GM23248 (cell line): ENCODE data around the gene ARHGEF4. TPM values are rescaled to one million over a fixed set of nuclear protein-coding genes. Genes with fewer than 3 reads are reported as not detected.
A peak's percentile ranks its signal among the peaks of the same experiment; 100 is the strongest.

Source experiments
- DNase-seq: peaks from one replicate; pipeline ENCODE4 v3.0.0-alpha.2; 2015
- H2AFZ ChIP-seq: fragments of 200-600 bp; sonication (generic); 2 replicates; pipeline ENCODE4 v1.6.1; 2016; ENCODE audit warnings: antibody characterized with exemption
- H3F3A ChIP-seq: fragments of 200-600 bp; sonication (generic); 2 replicates; pipeline ENCODE4 v1.6.1; 2016; ENCODE audit warnings: mild to moderate bottlenecking, antibody characterized with exemption, mixed run types; ENCODE audit not compliant: insufficient read depth
- H3K27ac ChIP-seq: fragments of 200-600 bp; sonication (generic); 2 replicates; pipeline ENCODE4 v1.5.1; 2016; ENCODE audit warnings: mild to moderate bottlenecking
- H3K27me3 ChIP-seq: fragments of 200-600 bp; sonication (generic); replicated peaks from 2 replicates; pipeline ENCODE4 v1.6.1; 2016; ENCODE audit warnings: mild to moderate bottlenecking; ENCODE audit not compliant: insufficient read depth
- H3K36me3 ChIP-seq: fragments of 200-600 bp; sonication (generic); 2 replicates; pipeline ENCODE4 v1.6.1; 2016; ENCODE audit warnings: low read depth, mild to moderate bottlenecking
- H3K4me1 ChIP-seq: fragments of 200-600 bp; sonication (generic); 2 replicates; pipeline ENCODE4 v1.6.1; 2016; ENCODE audit warnings: mild to moderate bottlenecking; ENCODE audit not compliant: insufficient read depth
- H3K4me2 ChIP-seq: fragments of 200-600 bp; sonication (generic); one replicate; pipeline ENCODE4 v1.6.1; 2016; ENCODE audit warnings: mild to moderate bottlenecking; ENCODE audit not compliant: unreplicated experiment
- H3K4me3 ChIP-seq: fragments of 200-600 bp; sonication (generic); 2 replicates; pipeline ENCODE4 v1.5.1; 2016; ENCODE audit warnings: mild to moderate bottlenecking
- H3K79me2 ChIP-seq: fragments of 200-600 bp; sonication (generic); 2 replicates; pipeline ENCODE4 v1.6.1; 2016; ENCODE audit warnings: mild to moderate bottlenecking; ENCODE audit not compliant: insufficient read depth
- H3K9ac ChIP-seq: fragments of 200-600 bp; sonication (generic); 2 replicates; pipeline ENCODE4 v1.6.1; 2016; ENCODE audit warnings: mild to moderate bottlenecking
- H3K9me2 ChIP-seq: fragments of 200-600 bp; sonication (generic); 2 replicates; pipeline ENCODE4 v1.6.1; 2016; ENCODE audit warnings: mixed run types, mild to moderate bottlenecking, moderate library complexity; ENCODE audit not compliant: insufficient read depth
- H3K9me3 ChIP-seq: fragments of 200-600 bp; sonication (generic); one replicate; pipeline ENCODE4 v1.6.1; 2017; ENCODE audit warnings: low read depth
- H4K20me1 ChIP-seq: fragments of 200-600 bp; sonication (generic); 2 replicates; pipeline ENCODE4 v1.6.0; 2016; ENCODE audit not compliant: insufficient read depth
- EZH2 ChIP-seq: fragments of 200-600 bp; sonication (generic); IDR thresholded peaks from 2 replicates; pipeline ENCODE4 v1.6.1; 2018; ENCODE audit warnings: antibody characterized with exemption, mild to moderate bottlenecking; ENCODE audit not compliant: insufficient read depth, poor library complexity, severe bottlenecking
- EZH2phosphoT487 ChIP-seq: fragments of 200-600 bp; sonication (generic); IDR thresholded peaks from 2 replicates; pipeline ENCODE4 v1.6.1; 2018; ENCODE audit warnings: antibody characterized with exemption, moderate library complexity, mild to moderate bottlenecking, low read depth; ENCODE audit not compliant: insufficient read depth
- WGBS, 2 experiments: methylation state at CpG; one replicate each; pipeline ENCODE4 v1.1.6; 2015 to 2017; ENCODE audit warnings: low lambda C conversion rate in 2 of 2, low coverage in 1 of 2; ENCODE audit errors: missing lambda C conversion rate in 2 of 2; 5-methylcytosine and 5-hydroxymethylcytosine counted together
- in situ Hi-C: fragments of 300-500 bp; cut with MboI; formaldehyde crosslinking; loops from 2 replicates; pipeline ENCODE4 v1.15.0; 2020
- polyA plus RNA-seq: library from polyadenylated mRNA; unstranded; fragments of >200 nt; fragmentation: Nextera tagmentation; extraction: Ambion mirVana; gene quantifications from 2 replicates; pipeline ENCODE4 v1.2.1, GENCODE V29; 2016
- total RNA-seq: library from RNA; depleted of rRNA; stranded (reverse); fragments of >200 nt; shearing (Covaris generic); gene quantifications from 2 replicates; pipeline ENCODE4 v1.2.3, GENCODE V29; 2014

Gene ARHGEF4
- total and polyA plus RNA-seq, 2 experiments from 2014 or later = 7.4 to 26.0 TPM

GRCh38 chr2:130820279-130820861 lies 16.3 kb upstream of the ARHGEF4 start:
- in situ Hi-C loops = no loop called here
- H3K79me2 ChIP-seq = no peaks in the 10 kb centered on the region
- no peaks in the 10 kb centered on the region for H3K9me3 ChIP-seq
- TF ChIP-seq EZH2phosphoT487 = no peak
- TF ChIP-seq EZH2 = no peak
- no peaks in the 10 kb centered on the region for H3K36me3 ChIP-seq
- DNase-seq = peak; percentile 66
- 0 out of 2 replicates have a peak, but pooled peaks cover 3% of the 10 kb centered on the region for H3K4me1 ChIP-seq
- no peaks in the 10 kb centered on the region for H3K9me2 ChIP-seq
- 0 out of 2 replicates have a peak, but pooled peaks cover 7% of the 10 kb centered on the region for H3K27me3 ChIP-seq
- H4K20me1 ChIP-seq = no peaks in the 10 kb centered on the region
- no peak overlapping the region for H3K27ac ChIP-seq
- H3K9ac ChIP-seq = no peak overlapping the region
- no peak overlapping the region for H3K4me2 ChIP-seq
- H3F3A ChIP-seq = no peaks in the 10 kb centered on the region
- no peak overlapping the region for H3K4me3 ChIP-seq
- 8 to 11% methylated on average over 16 of the region's 16 CpGs for WGBS, 2 experiments
- H2AFZ ChIP-seq = no peak overlapping the region

- 51 to 65% methylated on average over 5 to 7 of the region's 8 CpGs for WGBS, 2 experiments
- H3K27ac ChIP-seq = no peak overlapping the region
- H3K9ac ChIP-seq = no peak overlapping the region
- no peak overlapping the region for H3K4me2 ChIP-seq
- H3F3A ChIP-seq = no peaks in the 10 kb centered on the region
- H2AFZ ChIP-seq = no peak overlapping the region
- no peaks in the 10 kb centered on the region for H3K36me3 ChIP-seq
- H3K79me2 ChIP-seq = no peaks in the 10 kb centered on the region
- 0 out of 2 replicates have a peak, but pooled peaks cover 7% of the 10 kb centered on the region for H3K27me3 ChIP-seq
- DNase-seq = no peak
- H3K4me1 ChIP-seq = 0 out of 2 replicates have a peak, but pooled peaks cover 3% of the 10 kb centered on the region
- no peak overlapping the region for H3K4me3 ChIP-seq
- H3K9me3 ChIP-seq = no peaks in the 10 kb centered on the region
- H3K9me2 ChIP-seq = no peaks in the 10 kb centered on the region
- no peaks in the 10 kb centered on the region for H4K20me1 ChIP-seq
- TF ChIP-seq EZH2phosphoT487 = no peak
- no peak for TF ChIP-seq EZH2
- in situ Hi-C loops = no loop called here
These were observed 14.8 kb upstream of the ARHGEF4 start for GRCh38 chr2:130821867-130822266.

- no peaks in the 10 kb centered on the region for H3K9me3 ChIP-seq
- H3K4me3 ChIP-seq = no peak overlapping the region
- H3K36me3 ChIP-seq = no peaks in the 10 kb centered on the region
- no peaks in the 10 kb centered on the region for H4K20me1 ChIP-seq
- TF ChIP-seq EZH2 = no peak
- no peak for TF ChIP-seq EZH2phosphoT487
- no peak overlapping the region for H2AFZ ChIP-seq
- no peak overlapping the region for H3K4me2 ChIP-seq
- H3K4me1 ChIP-seq = 0 out of 2 replicates have a peak, but pooled peaks cover 3% of the 10 kb centered on the region
- DNase-seq = no peak
- no peak overlapping the region for H3K9ac ChIP-seq
- H3K27ac ChIP-seq = no peak overlapping the region
- no peaks in the 10 kb centered on the region for H3F3A ChIP-seq
- no peaks in the 10 kb centered on the region for H3K79me2 ChIP-seq
- 0 out of 2 replicates have a peak, but pooled peaks cover 7% of the 10 kb centered on the region for H3K27me3 ChIP-seq
- 69 to 70% methylated on average over 10 of the region's 10 CpGs for WGBS, 2 experiments
- H3K9me2 ChIP-seq = no peaks in the 10 kb centered on the region
- in situ Hi-C loops = no loop called here
These were observed 13.9 kb upstream of the ARHGEF4 start for GRCh38 chr2:130822766-130823165.

GRCh38 chr2:130823171-130823885 lies 13.4 kb upstream of the ARHGEF4 start:
- H3K79me2 ChIP-seq = no peaks in the 10 kb centered on the region
- H3K27ac ChIP-seq = no peak overlapping the region
- H3K4me1 ChIP-seq = 0 out of 2 replicates have a peak, but pooled peaks cover 3% of the 10 kb centered on the region
- 76 to 84% methylated on average over 10 of the region's 10 CpGs for WGBS, 2 experiments
- H3K36me3 ChIP-seq = no peaks in the 10 kb centered on the region
- no peaks in the 10 kb centered on the region for H3K9me3 ChIP-seq
- in situ Hi-C loops = no loop called here
- DNase-seq = no peak
- TF ChIP-seq EZH2phosphoT487 (no peak), EZH2 (no peak)
- H3K4me3 ChIP-seq = no peak overlapping the region
- no peak overlapping the region for H3K9ac ChIP-seq
- H4K20me1 ChIP-seq = no peaks in the 10 kb centered on the region
- no peaks in the 10 kb centered on the region for H3F3A ChIP-seq
- no peaks in the 10 kb centered on the region for H3K9me2 ChIP-seq
- H3K4me2 ChIP-seq = no peak overlapping the region
- 0 out of 2 replicates have a peak, but pooled peaks cover 7% of the 10 kb centered on the region for H3K27me3 ChIP-seq
- H2AFZ ChIP-seq = no peak overlapping the region
